HepG2 (cell line): ENCODE results near the gene ROBO3. TPM values are rescaled to one million over a fixed set of nuclear protein-coding genes. Genes with fewer than 3 reads are reported as not detected.

Experiments used
- ATAC-seq: fragments of 200-7000 bp; cut with Tn5 transposase; 3 replicates; pipeline ENCODE4 v1.9.1; 2020; ENCODE audit warnings: mild to moderate bottlenecking, moderate library complexity
- BruUV-seq: library from RNA; stranded (reverse); fragments of 400-500 nt; replicated peaks from 2 replicates; lab custom pipeline; 2021; lab: Mats Ljungman, UMichigan
- CTCF ChIA-PET: fragments of 300-600 bp; formaldehyde crosslinking; extraction: SDS; loops from one replicate; lab custom pipeline; 2021; ENCODE audit warnings: low total read pairs, inconsistent platforms, low intra/inter-chr PET ratio; lab: Yijun Ruan, JAX
- POLR2A ChIA-PET: fragments of 350-600 bp; sonication (Branson Sonifier 250); formaldehyde crosslinking; loops from one replicate; lab custom pipeline; 2020; ENCODE audit warnings: antibody characterized with exemption, inconsistent platforms; lab: Yijun Ruan, JAX
- DNase-seq: peaks from one replicate; pipeline ENCODE4 v3.0.0-alpha.2; 2015; ENCODE audit warnings: low spot score
- FAIRE-seq: peaks from 3 replicates; lab custom pipeline; 2011; peaks lifted over from hg19 to GRCh38; lab: Jason Lieb, UNC
- H2AFZ ChIP-seq: one replicate; pipeline ENCODE4 v1.6.1; 2011; ENCODE audit warnings: low read length, inconsistent platforms
- H3K27ac ChIP-seq: fragments of 300-600 bp; 3 replicates; pipeline ENCODE4 v1.8.0; 2011; ENCODE audit warnings: mixed run types, mild to moderate bottlenecking, mixed read lengths, low read length, inconsistent platforms; ENCODE audit not compliant: insufficient read depth; ENCODE audit errors: extremely low read length
- H3K27me3 ChIP-seq, 2 experiments: fragments of 200-600 bp in 1 of 2; 2 replicates in 1 of 2; 3 replicates in 1 of 2; pipeline versions ENCODE4 v1.6.0 to v1.8.0; 2011; ENCODE audit warnings: low read length in 2 of 2, mild to moderate bottlenecking in 2 of 2, moderate library complexity in 2 of 2, inconsistent platforms in 1 of 2; ENCODE audit not compliant: insufficient read depth in 2 of 2, control insufficient read depth in 1 of 2
- H3K36me3 ChIP-seq, 2 experiments: fragments of 200-600 bp in 1 of 2; replicated peaks in 1 of 2; 2 replicates in 1 of 2; 3 replicates in 1 of 2; pipeline versions ENCODE4 v1.5.1 to v1.8.0; 2011; ENCODE audit warnings: low read length in 2 of 2, inconsistent platforms in 1 of 2; ENCODE audit not compliant: insufficient read depth in 2 of 2, control insufficient read depth in 1 of 2
- H3K4me1 ChIP-seq: 2 replicates; pipeline ENCODE4 v1.5.1; 2012; ENCODE audit warnings: low read length, inconsistent platforms; ENCODE audit not compliant: insufficient read depth
- H3K4me2 ChIP-seq: 2 replicates; pipeline ENCODE4 v1.6.0; 2011; ENCODE audit warnings: low read depth, low read length, inconsistent platforms
- H3K4me3 ChIP-seq, 3 experiments: fragments of 200-600 bp in 1 of 3; sonication (generic), shearing (Covaris generic) in 1 of 3; replicated peaks in 1 of 3; 2 replicates each; pipeline ENCODE4 v1.5.1; 2011 to 2016; ENCODE audit warnings: low read length in 3 of 3, inconsistent platforms in 2 of 3, low read depth in 2 of 3, mild to moderate bottlenecking in 2 of 3, control low read depth in 1 of 3, mixed read lengths in 1 of 3; ENCODE audit not compliant: insufficient read depth in 1 of 3
- H3K79me2 ChIP-seq: one replicate; pipeline ENCODE4 v1.6.1; 2011; ENCODE audit warnings: low read length, inconsistent platforms; ENCODE audit not compliant: insufficient read depth
- H3K9ac ChIP-seq: 2 replicates; pipeline ENCODE4 v1.6.0; 2011; ENCODE audit warnings: mild to moderate bottlenecking, low read depth, low read length, inconsistent platforms; ENCODE audit not compliant: insufficient read depth
- H3K9me3 ChIP-seq: 2 replicates; pipeline ENCODE4 v1.5.1; 2012; ENCODE audit warnings: mild to moderate bottlenecking, low read length
- H4K20me1 ChIP-seq: 2 replicates; pipeline ENCODE4 v1.6.0; 2011; ENCODE audit warnings: inconsistent platforms, mild to moderate bottlenecking, low read length, moderate library complexity; ENCODE audit not compliant: insufficient read depth
- MIER3 ChIP-seq: IDR thresholded peaks from 2 replicates; pipeline ENCODE4 v1.6.1; 2016; ENCODE audit warnings: missing compliant biosample characterization, borderline replicate concordance
- SALL1 ChIP-seq: sonication (generic); formaldehyde crosslinking; IDR thresholded peaks from 2 replicates; pipeline ENCODE4 v1.8.0; 2022; ENCODE audit warnings: mild to moderate bottlenecking, missing genetic modification reagents
- YEATS4 ChIP-seq: sonication (generic); formaldehyde crosslinking; IDR thresholded peaks from 2 replicates; pipeline ENCODE4 v1.4.0; 2020; ENCODE audit warnings: missing genetic modification reagents, borderline replicate concordance
- ZFP90 ChIP-seq: sonication (generic); formaldehyde crosslinking; IDR thresholded peaks from 2 replicates; pipeline ENCODE4 v1.8.0; 2022; ENCODE audit warnings: missing genetic modification reagents, mild to moderate bottlenecking, inconsistent platforms, borderline replicate concordance
- ZNF343 ChIP-seq: sonication (generic); formaldehyde crosslinking; IDR thresholded peaks from 2 replicates; pipeline ENCODE4 v1.4.0; 2020; ENCODE audit warnings: mild to moderate bottlenecking, missing genetic modification reagents
- ZNF547 ChIP-seq: sonication (generic); formaldehyde crosslinking; IDR thresholded peaks from 2 replicates; pipeline ENCODE4 v1.5.1; 2020; ENCODE audit warnings: mild to moderate bottlenecking, missing genetic modification reagents
- ZNF674 ChIP-seq: sonication (generic); formaldehyde crosslinking; IDR thresholded peaks from 2 replicates; pipeline ENCODE4 v1.5.0; 2020; ENCODE audit warnings: low read depth, mild to moderate bottlenecking, missing genetic modification reagents
- WGBS: methylation state at CpG from one replicate; pipeline ENCODE4 v1.1.6; 2017; ENCODE audit warnings: low lambda C conversion rate; 5-methylcytosine and 5-hydroxymethylcytosine counted together
- in situ Hi-C: cut with HindIII; loops from 2 replicates; pipeline ENCODE4 v1.10.0; 2017; ENCODE audit warnings: low pct_unique_long_range_greater_than_20kb; ENCODE audit not compliant: extremely low pct_ligation_motif_present
- intact Hi-C: fragments of 100-400 bp; cut with micrococcal nuclease; formaldehyde crosslinking; loops from one replicate; pipeline ENCODE4 v1.10.0; 2022; ENCODE audit not compliant: unreplicated experiment
- polyA plus RNA-seq, 8 experiments: library from polyadenylated mRNA; depleted of rRNA in 3 of 8; stranded (reverse) in 7 of 8; unstranded in 1 of 8; fragments of >200 nt; fragmentation: Illumina TruSeq in 4 of 8; extraction: Trizol in 4 of 8; gene quantifications; 2 replicates each; pipeline versions ENCODE4 v1.2.1 to v1.2.3, GENCODE V29; 2011 to 2016; ENCODE audit warnings: low read depth in 4 of 8, missing spikeins in 1 of 8, mixed read lengths in 1 of 8; ENCODE audit not compliant: insufficient read depth in 1 of 8
- total RNA-seq, 5 experiments: library from RNA; depleted of rRNA; stranded (reverse); fragments of >200 nt; fragmentation: Illumina TruSeq; extraction: Trizol; gene quantifications; 2 replicates each; pipeline ENCODE4 v1.2.3, GENCODE V29; 2016; ENCODE audit warnings: low read depth in 1 of 5
- TF ChIP-seq, protein P1 (sequence below), 2 experiments: IDR thresholded peaks; 2 replicates each; pipeline ENCODE4 v1.6.1; 2011 to 2012; ENCODE audit warnings: low read length in 2 of 2, borderline replicate concordance in 1 of 2, low read depth in 1 of 2, mild to moderate bottlenecking in 1 of 2, moderate library complexity in 1 of 2
- TF ChIP-seq, protein P2 (sequence below): sonication (generic); formaldehyde crosslinking; IDR thresholded peaks from 2 replicates; pipeline ENCODE4 v1.4.0; 2020; ENCODE audit warnings: missing genetic modification reagents
- TF ChIP-seq, protein P3 (sequence below): sonication (generic); formaldehyde crosslinking; IDR thresholded peaks from 2 replicates; pipeline ENCODE4 v1.9.0; 2021; ENCODE audit warnings: missing genetic modification reagents, borderline replicate concordance
- TF ChIP-seq, protein P4 (sequence below): sonication (generic); formaldehyde crosslinking; IDR thresholded peaks from 2 replicates; pipeline ENCODE4 v1.4.0; 2020; ENCODE audit warnings: missing genetic modification reagents, borderline replicate concordance

ROBO3 gene
- total and polyA plus RNA-seq, 2 of the 13 experiments (the other 11 are each of a cell fraction or from before 2014, with no cell fraction given), result 0.07 to 2.4 TPM

DNA sequence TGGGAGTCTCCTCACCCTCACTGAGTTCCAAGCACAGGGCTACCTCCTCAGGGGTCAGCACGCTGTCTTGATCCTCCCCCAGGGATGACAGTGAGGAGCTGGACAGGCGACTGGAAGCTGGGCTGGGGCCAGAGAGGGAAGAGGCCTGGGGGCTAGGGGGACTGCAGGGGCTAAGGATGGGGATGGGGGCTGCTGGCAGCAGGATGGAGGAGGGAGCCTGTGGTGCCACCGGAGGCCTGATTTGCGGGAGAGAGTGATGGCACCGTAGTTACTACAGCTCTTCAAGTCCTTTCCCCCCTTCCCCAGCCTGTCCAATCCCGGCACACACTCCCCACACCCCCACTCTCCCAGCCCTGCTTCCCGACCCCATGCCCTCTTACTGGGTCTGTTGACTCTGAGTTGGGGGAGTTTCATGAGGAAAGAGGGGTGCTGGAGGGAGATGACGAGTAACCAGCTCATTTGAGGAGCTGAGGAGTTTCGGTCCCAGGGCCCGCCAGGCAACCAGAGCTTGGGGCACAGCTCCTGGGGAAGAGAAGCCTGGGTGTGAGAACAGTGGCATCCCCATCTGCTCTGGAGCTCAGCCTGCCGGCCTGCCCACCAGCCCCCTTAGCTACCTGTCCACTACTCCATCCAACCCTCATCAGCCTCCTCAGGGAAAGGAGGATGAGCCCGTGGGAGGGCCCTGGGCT, 21.9 kb downstream of the ROBO3 start (continued):
- TF ChIP-seq, protein P1, sequence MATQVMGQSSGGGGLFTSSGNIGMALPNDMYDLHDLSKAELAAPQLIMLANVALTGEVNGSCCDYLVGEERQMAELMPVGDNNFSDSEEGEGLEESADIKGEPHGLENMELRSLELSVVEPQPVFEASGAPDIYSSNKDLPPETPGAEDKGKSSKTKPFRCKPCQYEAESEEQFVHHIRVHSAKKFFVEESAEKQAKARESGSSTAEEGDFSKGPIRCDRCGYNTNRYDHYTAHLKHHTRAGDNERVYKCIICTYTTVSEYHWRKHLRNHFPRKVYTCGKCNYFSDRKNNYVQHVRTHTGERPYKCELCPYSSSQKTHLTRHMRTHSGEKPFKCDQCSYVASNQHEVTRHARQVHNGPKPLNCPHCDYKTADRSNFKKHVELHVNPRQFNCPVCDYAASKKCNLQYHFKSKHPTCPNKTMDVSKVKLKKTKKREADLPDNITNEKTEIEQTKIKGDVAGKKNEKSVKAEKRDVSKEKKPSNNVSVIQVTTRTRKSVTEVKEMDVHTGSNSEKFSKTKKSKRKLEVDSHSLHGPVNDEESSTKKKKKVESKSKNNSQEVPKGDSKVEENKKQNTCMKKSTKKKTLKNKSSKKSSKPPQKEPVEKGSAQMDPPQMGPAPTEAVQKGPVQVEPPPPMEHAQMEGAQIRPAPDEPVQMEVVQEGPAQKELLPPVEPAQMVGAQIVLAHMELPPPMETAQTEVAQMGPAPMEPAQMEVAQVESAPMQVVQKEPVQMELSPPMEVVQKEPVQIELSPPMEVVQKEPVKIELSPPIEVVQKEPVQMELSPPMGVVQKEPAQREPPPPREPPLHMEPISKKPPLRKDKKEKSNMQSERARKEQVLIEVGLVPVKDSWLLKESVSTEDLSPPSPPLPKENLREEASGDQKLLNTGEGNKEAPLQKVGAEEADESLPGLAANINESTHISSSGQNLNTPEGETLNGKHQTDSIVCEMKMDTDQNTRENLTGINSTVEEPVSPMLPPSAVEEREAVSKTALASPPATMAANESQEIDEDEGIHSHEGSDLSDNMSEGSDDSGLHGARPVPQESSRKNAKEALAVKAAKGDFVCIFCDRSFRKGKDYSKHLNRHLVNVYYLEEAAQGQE (IDR thresholded peaks at IDR 0.05; ENCODE audit: borderline replicate concordance in 1 of 2, low read depth in 1 of 2, low read length in 2 of 2), result no peak
- TF ChIP-seq ZNF547 (no peak), YEATS4 (CRISPR knock-in tag) (no peak), SALL1 (CRISPR knock-in tag) (no peak), ZFP90 (CRISPR knock-in tag) (no peak)
- TF ChIP-seq, protein P2, sequence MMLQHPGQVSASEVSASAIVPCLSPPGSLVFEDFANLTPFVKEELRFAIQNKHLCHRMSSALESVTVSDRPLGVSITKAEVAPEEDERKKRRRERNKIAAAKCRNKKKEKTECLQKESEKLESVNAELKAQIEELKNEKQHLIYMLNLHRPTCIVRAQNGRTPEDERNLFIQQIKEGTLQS (CRISPR knock-in tag), result no peak

DNA sequence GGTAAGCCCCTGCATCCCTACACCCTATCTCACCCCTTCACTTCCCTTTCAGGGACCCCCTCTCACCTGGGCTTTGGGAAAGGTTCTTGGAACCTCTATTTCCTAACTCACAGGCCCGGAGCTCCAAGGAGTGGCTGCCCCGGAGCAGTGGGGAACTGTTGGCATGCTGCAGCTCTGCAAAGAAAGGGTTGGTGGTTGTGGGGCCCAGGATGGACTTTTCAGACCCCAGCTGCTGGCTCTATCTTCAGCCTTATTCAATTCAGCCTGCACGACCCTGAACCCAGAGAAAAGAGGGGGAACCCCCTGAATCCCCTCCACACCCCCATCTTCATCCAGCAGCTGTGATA, 22.4 kb downstream of the ROBO3 start:
- Histone ChIP-seq H3K4me2 (no peak overlapping the region), H2AFZ (no peak overlapping the region), H3K36me3 (no peaks in the 10 kb centered on the region), H3K27me3 (peaks cover 0 to 34% of the 10 kb centered on the region in 2 experiments; a peak in 4 of 5 replicates), H3K4me3 (no peak overlapping the region), H3K79me2 (no peaks in the 10 kb centered on the region), H3K9ac (no peak overlapping the region), H3K27ac (no peak overlapping the region), H3K4me1 (peaks cover 34% of the 10 kb centered on the region), H4K20me1 (no peaks in the 10 kb centered on the region), H3K9me3 (no peaks in the 10 kb centered on the region)
- in situ Hi-C loops (no loop called here), intact Hi-C loops (no loop called here)
- FAIRE-seq, result no peak
- TF ChIP-seq ZNF674 (CRISPR knock-in tag) (no peak), ZNF343 (CRISPR knock-in tag) (no peak), MIER3 (CRISPR knock-in tag) (no peak)
- TF ChIP-seq, protein P3, sequence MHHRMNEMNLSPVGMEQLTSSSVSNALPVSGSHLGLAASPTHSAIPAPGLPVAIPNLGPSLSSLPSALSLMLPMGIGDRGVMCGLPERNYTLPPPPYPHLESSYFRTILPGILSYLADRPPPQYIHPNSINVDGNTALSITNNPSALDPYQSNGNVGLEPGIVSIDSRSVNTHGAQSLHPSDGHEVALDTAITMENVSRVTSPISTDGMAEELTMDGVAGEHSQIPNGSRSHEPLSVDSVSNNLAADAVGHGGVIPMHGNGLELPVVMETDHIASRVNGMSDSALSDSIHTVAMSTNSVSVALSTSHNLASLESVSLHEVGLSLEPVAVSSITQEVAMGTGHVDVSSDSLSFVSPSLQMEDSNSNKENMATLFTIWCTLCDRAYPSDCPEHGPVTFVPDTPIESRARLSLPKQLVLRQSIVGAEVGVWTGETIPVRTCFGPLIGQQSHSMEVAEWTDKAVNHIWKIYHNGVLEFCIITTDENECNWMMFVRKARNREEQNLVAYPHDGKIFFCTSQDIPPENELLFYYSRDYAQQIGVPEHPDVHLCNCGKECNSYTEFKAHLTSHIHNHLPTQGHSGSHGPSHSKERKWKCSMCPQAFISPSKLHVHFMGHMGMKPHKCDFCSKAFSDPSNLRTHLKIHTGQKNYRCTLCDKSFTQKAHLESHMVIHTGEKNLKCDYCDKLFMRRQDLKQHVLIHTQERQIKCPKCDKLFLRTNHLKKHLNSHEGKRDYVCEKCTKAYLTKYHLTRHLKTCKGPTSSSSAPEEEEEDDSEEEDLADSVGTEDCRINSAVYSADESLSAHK, result no peak
- TF ChIP-seq, protein P4, sequence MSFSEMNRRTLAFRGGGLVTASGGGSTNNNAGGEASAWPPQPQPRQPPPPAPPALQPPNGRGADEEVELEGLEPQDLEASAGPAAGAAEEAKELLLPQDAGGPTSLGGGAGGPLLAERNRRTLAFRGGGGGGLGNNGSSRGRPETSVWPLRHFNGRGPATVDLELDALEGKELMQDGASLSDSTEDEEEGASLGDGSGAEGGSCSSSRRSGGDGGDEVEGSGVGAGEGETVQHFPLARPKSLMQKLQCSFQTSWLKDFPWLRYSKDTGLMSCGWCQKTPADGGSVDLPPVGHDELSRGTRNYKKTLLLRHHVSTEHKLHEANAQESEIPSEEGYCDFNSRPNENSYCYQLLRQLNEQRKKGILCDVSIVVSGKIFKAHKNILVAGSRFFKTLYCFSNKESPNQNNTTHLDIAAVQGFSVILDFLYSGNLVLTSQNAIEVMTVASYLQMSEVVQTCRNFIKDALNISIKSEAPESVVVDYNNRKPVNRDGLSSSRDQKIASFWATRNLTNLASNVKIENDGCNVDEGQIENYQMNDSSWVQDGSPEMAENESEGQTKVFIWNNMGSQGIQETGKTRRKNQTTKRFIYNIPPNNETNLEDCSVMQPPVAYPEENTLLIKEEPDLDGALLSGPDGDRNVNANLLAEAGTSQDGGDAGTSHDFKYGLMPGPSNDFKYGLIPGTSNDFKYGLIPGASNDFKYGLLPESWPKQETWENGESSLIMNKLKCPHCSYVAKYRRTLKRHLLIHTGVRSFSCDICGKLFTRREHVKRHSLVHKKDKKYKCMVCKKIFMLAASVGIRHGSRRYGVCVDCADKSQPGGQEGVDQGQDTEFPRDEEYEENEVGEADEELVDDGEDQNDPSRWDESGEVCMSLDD, result no peak
- ChIA-PET CTCF (no interaction called here), POLR2A (no interaction called here)
- no peak for ATAC-seq
- WGBS, result 19% methylated on average over 3 of the region's 3 CpGs
- no TSS peak for BruUV-seq
- no peak for DNase-seq
